ENCODE data around the gene TMEM139. TPM values are rescaled to one million over a fixed set of nuclear protein-coding genes. Genes with fewer than 3 reads are reported as not detected.
A peak's percentile ranks its signal among the peaks of the same experiment; 100 is the strongest.

TMEM139 gene
- not detected in 2 replicates for total RNA-seq

GRCh38 chr7:143284591-143285469 lies at the start of gene TMEM139:
TSS of gene TMEM139 (plus strand) at chr7:143284958. CDS start at chr7:143285958, 1,000 bp downstream.
- no peak for DNase-seq (ENCODE audit: low read depth, low spot score)

- no peak for DNase-seq (ENCODE audit: low read depth, low spot score)
These were observed 49.2 kb upstream of the TMEM139 start for GRCh38 chr7:143235561-143235960.

GRCh38 chr7:143236408-143236990 lies 48.3 kb upstream of the TMEM139 start:
- DNase-seq (ENCODE audit: low read depth, low spot score): no peak

- DNase-seq (ENCODE audit: low read depth, low spot score): no peak
These were observed 47.4 kb upstream of the TMEM139 start for GRCh38 chr7:143237366-143237765.

GRCh38 chr7:143238289-143238980 lies 46.3 kb upstream of the TMEM139 start:
- no peak for DNase-seq (ENCODE audit: low read depth, low spot score)

- no peak for DNase-seq (ENCODE audit: low read depth, low spot score)
These were observed 44.9 kb upstream of the TMEM139 start for GRCh38 chr7:143239813-143240212.

- peak; percentile 51 for DNase-seq (ENCODE audit: low read depth, low spot score)
These were observed 44.2 kb upstream of the TMEM139 start for GRCh38 chr7:143240291-143241168.

- no peak for DNase-seq (ENCODE audit: low read depth, low spot score)
These were observed 42.5 kb upstream of the TMEM139 start for GRCh38 chr7:143242306-143242705.

GRCh38 chr7:143243111-143243510 lies 41.6 kb upstream of the TMEM139 start:
- DNase-seq (ENCODE audit: low read depth, low spot score): no peak

- no peak for DNase-seq (ENCODE audit: low read depth, low spot score)
These were observed 41.1 kb upstream of the TMEM139 start for GRCh38 chr7:143243614-143244013.

- DNase-seq (ENCODE audit: low read depth, low spot score): no peak
These were observed 40.4 kb upstream of the TMEM139 start for GRCh38 chr7:143244321-143244720.

GRCh38 chr7:143245123-143245522 lies 39.6 kb upstream of the TMEM139 start:
- no peak for DNase-seq (ENCODE audit: low read depth, low spot score)

GRCh38 chr7:143247372-143247771 lies 37.4 kb upstream of the TMEM139 start:
- no peak for DNase-seq (ENCODE audit: low read depth, low spot score)

- DNase-seq (ENCODE audit: low read depth, low spot score): no peak
These were observed 35.9 kb upstream of the TMEM139 start for GRCh38 chr7:143248761-143249354.

- DNase-seq (ENCODE audit: low read depth, low spot score): no peak
These were observed 34.6 kb upstream of the TMEM139 start for GRCh38 chr7:143250199-143250598.

GRCh38 chr7:143250822-143251221 lies 33.9 kb upstream of the TMEM139 start:
- DNase-seq (ENCODE audit: low read depth, low spot score): no peak

GRCh38 chr7:143252006-143252405 lies 32.8 kb upstream of the TMEM139 start:
- no peak for DNase-seq (ENCODE audit: low read depth, low spot score)

GRCh38 chr7:143255564-143255963 lies 29.2 kb upstream of the TMEM139 start:
- DNase-seq (ENCODE audit: low read depth, low spot score): no peak

GRCh38 chr7:143256325-143256724 lies 28.4 kb upstream of the TMEM139 start:
- DNase-seq (ENCODE audit: low read depth, low spot score): no peak

- no peak for DNase-seq (ENCODE audit: low read depth, low spot score)
These were observed 27.8 kb upstream of the TMEM139 start for GRCh38 chr7:143256932-143257331.

GRCh38 chr7:143257501-143257900 lies 27.3 kb upstream of the TMEM139 start:
- DNase-seq (ENCODE audit: low read depth, low spot score): no peak
